Mucosa of gallbladder (tissue), 1 donor: ENCODE results near the gene VAMP1. TPM values are rescaled to one million over a fixed set of nuclear protein-coding genes. Genes with fewer than 3 reads are reported as not detected.
A peak's percentile ranks its signal among the peaks of the same experiment; 100 is the strongest.
"Not testable (repeated sequence)": the region's sequence is repeated elsewhere in the genome, so short reads cannot be mapped to it uniquely, and the experiment has no call there.

Source experiments
- DNase-seq: peaks from one replicate; pipeline ENCODE4 v3.0.0-alpha.2; 2020; ENCODE audit warnings: low spot score
- total RNA-seq: library from RNA; stranded (reverse); gene quantifications from one replicate; pipeline ENCODE4 v1.2.1, GENCODE V29; 2021
- donor health status: DM: no; HTN: no; CAD: no.

The VAMP1 gene
- total RNA-seq, 1 donor from 2014 or later: 12.3 TPM

- peak; percentile 89 for DNase-seq
Measured at GRCh38 chr12:6451348-6452244, 18.9 kb downstream of the VAMP1 start, which contains the start of gene TAPBPL. TSS of gene TAPBPL (plus strand) at chr12:6452042. CDS start at chr12:6452249, 207 bp downstream.

- DNase-seq: no peak
Measured at GRCh38 chr12:6450869-6451347, 19.6 kb downstream of the VAMP1 start.

DNA sequence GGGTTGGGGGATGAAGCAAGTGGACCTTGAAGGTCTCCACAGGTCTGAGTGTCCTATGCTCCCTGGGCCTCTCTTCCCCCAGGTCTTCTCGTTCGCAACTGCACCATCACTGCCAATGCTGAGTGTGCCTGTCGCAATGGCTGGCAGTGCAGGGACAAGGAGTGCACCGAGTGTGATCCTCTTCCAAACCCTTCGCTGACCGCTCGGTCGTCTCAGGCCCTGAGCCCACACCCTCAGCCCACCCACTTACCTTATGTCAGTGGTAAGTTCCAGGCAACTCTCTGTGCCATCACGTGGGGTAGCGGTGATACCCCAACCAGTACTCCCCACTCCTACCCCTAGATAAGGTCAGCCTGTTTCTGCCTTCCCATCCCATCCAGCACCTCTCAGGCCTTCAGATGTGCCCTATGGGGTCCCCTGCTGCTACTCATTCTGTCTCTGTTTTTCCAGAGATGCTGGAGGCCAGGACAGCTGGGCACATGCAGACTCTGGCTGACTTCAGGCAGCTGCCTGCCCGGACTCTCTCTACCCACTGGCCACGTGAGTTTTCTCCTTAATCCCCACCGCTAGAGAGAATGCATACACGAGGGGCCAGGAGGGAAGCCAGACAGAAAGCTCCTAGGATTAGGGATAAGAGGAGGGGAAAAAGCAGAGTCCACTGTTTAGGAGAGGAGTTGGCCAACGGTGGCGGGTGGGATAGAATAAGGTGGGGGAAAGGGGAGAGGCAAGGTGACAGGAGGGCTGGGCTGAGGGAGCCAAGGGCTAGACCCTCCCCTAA lies 20.2 kb downstream of the VAMP1 start:
- no peak for DNase-seq

DNA sequence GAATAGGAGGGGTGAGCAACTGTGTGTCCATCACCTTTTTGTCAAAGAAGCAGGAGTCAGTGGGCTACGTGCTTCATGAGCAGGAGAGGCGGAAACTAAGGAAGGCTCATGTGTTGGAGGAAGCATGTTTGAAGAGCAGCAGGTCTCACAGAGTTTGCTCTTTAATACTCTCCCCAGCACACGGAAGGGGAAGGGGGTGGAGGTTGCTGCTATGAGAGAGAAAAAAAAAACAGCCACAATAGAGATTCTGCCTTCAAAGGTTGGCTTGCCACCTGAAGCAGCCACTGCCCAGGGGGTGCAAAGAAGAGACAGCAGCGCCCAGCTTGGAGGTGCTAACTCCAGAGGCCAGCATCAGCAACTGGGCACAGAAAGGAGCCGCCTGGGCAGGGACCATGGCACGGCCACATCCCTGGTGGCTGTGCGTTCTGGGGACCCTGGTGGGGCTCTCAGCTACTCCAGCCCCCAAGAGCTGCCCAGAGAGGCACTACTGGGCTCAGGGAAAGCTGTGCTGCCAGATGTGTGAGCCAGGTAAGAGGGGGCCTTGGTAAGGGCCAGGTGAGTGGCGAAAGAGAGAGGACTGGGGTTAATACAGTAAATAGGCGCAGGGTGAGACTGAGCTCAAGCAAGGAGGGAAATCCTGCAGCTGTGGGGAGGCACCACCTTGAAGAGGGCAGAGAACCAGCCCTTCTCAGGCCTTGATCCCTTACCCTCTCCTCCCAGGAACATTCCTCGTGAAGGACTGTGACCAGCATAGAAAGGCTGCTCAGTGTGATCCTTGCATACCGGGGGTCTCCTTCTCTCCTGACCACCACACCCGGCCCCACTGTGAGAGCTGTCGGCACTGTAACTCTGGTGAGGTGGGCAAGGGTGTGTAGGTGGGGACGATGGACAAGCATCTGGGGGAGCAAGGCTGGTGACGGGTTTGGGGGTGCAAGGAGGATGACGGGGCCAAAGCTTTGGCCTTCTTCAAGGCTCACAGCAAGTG lies 25.5 kb downstream of the VAMP1 start, which contains the start of gene CD27:
CD27 (plus strand) TSS at position 252 of the 985 bp plus-strand sequence; CDS start at position 393, 141 bp downstream.
- no peak for DNase-seq

GRCh38 chr12:6444031-6444430 lies 26.4 kb downstream of the VAMP1 start:
- no peak for DNase-seq

GRCh38 chr12:6443361-6443983 lies 27.0 kb downstream of the VAMP1 start:
- no peak for DNase-seq

DNA sequence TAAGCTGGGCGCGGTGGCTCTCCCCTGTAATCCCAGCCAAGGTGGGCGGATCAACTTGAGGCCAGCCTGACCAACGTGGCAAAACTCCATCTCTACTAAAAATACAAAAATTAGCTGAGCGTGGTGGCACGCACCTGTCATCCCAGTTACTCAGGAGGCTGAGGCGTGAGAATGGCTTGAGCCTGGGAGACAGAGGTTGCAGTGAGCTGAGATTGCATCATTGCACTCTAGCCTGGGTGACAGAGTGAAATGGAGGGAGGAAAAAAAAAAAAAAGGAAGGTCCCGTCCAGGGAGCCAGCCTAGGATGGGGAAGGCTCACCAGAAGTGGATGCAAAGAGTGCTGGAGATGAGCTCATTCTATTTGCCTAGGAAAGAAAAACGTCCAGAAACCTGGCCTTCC lies 27.6 kb downstream of the VAMP1 start:
- no peak for DNase-seq

DNA sequence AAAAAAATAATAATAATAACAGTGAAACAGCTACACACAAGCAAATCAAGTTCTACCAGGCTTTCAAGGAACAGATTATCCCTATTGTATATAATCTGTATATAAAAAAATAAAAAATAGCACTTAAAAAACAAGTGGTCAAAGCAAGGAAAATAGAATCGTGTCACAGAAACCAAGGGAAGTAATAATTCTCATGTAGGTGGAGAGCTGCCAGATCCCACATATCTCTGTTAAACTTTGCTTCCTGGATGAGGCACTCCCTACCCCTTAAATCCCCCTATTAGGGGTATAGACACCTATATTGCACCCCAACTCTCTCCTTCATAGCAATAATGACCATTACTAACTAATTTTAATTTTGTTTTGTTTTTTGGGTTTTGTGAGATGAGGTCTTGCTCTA lies 30.1 kb downstream of the VAMP1 start:
- no peak for DNase-seq

DNA sequence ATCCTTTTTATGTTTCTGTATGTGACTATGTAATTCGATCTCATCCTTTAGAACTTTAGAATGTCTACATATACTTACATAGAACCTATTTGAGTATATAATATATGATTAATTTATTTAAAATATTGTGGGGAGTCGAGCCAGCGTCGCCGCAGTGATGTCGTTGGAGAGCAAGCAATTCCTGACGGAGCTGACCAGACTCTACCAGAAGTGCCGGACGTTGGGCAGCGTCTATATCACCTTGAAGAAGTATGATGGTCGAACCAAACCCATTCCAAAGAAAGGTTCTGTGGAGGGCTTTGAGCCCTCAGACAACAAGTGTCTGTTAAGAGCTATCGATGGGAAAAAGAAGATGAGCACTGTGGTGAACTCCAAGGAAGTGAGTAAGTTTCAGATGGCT lies 32.1 kb downstream of the VAMP1 start:
- no peak for DNase-seq

GRCh38 chr12:6437586-6437985 lies 32.9 kb downstream of the VAMP1 start:
- no peak for DNase-seq

- DNase-seq: no peak
Measured at GRCh38 chr12:6435961-6436715, 34.3 kb downstream of the VAMP1 start.

DNA sequence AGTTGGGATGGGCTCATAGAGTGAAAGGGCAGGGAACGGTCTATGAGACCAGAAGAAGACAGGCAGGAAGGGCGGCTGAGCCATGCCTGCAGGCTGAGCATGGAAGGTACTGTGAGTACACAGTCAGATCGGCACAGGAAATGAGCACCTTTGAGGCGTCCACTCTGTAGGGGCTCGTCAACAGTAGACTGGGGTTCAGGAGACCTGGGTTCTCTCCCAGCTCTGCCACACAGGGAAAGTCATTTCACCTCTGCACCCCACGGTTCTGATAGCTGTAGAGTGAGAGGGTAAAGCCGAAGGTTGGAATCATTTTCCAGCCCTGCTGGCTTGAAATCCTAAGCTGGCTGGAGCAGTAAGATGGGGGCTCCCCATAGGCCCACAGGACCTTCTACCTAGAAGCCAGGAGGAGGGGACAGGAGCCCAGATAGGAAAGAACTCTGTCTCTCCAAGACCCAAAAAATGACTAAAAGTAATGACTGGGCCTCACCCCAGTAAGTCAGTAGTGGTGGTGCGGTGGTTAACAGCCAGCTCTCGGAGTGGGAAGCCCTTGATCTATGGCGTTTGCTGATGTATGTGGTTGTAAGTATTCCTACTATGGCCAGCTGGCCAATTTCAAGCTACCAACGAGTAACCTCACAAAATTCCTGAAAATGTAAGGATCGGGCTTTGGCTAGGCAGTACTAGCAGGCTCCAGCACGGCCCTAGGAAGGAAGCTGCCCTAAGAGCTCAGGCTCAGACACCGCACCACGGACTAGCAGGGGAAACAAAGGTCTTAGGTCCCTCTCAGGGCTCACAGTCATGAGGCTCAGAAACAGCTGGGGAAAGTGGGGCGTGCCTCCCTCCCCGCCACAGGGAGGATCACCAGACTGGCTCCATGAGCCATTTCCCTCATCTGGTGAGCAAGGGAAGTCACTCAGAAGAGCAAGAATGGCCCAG lies 36.0 kb downstream of the VAMP1 start:
- no peak for DNase-seq

GRCh38 chr12:6432991-6433390 lies 37.5 kb downstream of the VAMP1 start:
- DNase-seq: no peak

DNA sequence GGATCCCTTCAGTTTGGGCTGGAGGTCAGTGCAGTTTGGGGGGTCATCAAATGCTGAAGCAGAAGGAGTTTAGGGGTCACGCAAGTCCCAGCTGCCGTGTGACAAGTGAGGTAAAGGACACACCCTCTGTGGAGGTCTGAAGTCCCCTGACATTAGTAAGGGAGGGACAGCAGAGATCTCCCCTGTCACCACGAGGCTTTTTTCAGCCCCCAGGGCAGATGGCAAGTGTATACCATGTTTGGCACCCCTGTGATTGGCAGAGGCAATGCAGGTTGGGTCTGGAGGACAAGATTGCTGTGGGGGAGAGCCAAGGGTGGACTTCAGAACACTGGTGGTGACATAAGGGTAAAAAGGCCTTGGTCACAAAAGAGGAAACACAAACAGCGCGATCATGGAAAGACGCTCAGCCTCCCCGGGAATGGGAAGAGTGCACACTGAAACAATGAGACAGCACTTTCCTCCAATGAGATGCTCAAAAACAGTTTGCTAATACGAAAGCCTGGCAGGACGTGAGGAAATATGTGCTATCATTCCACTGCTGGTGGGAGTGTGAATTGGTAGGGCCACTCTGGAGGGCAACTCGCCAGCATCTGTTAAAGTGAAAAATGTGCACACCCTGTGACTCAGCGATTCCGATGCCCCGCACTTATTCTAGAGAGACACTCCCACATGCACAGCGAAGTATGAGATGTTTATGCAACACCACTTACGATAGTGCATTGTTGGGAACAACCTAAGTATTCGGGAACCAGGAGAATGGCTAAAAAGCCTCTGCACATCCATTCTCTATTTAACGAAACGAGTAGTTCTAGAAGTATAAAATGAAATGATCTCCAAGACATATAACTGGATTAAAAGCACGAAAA lies 40.1 kb downstream of the VAMP1 start:
- DNase-seq: peak; percentile 70

DNA sequence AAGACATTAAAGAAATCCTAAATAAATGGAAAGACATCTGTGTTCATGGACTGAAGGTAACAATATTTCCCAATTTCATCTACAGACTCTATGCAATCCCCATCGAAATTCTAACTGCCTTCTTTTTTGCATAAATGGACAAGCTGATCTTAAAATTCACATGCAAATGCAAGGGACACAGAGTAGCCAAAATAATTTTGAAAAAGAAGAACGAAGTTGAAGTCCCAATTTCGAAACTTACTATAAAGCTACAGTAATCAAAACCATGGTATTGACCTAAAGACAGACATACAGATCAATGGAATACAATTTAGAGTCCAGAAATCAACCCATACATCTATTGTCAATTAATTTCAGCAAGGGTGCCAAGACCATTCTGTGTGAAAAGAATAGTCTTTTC lies 42.2 kb downstream of the VAMP1 start:
- DNase-seq: no peak

GRCh38 chr12:6427796-6428195 lies 42.7 kb downstream of the VAMP1 start:
- not testable (repeated sequence) for DNase-seq

DNA sequence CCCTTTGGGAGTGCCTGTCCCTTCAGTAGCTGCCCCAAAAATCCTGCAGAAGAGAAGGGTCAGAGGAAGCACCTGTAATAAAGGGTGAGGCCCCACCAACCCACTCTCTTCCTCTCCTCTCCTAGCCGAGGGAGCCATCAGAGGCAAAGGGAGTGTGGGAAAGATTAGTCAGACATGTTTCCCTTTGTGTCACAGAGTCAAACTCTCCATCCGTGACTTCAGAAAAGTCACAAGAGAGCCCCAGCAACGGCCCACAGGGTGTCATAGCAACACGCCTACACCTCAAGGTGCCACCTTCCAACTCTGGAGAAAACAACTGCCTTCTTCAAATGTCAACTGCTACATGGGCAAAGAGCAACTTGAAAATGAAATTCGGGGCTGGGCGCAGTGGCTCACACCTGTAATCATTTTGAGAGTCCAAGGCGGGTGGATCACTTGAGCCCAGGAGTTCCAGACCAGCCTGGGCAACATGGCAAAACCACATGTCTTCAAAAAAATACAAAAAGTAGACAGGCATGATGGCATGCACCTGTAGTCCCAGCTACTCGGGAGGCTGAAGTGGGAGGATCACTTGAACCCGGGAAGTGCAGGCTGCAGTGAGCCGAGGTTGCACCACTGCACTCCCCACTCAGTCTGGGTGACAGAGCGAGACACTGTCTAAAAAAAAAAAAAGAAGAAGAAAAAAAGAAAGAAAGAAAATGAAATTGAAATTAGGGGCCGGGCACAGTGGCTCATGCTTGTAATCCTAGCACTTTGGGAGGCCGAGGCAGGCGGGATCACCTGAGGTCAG lies 43.4 kb downstream of the VAMP1 start:
- no peak for DNase-seq
